ENCODE data around the gene DGLUCY. TPM values are rescaled to one million over a fixed set of nuclear protein-coding genes. Genes with fewer than 3 reads are reported as not detected.
A peak's percentile ranks its signal among the peaks of the same experiment; 100 is the strongest.

DGLUCY gene
- total RNA-seq, 4 donors from 2014 or later, result 47.1 to 145 (median 102) TPM

GRCh38 chr14:91252871-91253794 lies 139.3 kb downstream of the DGLUCY start:
- TF ChIP-seq POLR2A (IDR thresholded peaks at IDR 0.05), result no peak
- TF ChIP-seq CTCF (IDR thresholded peaks at IDR 0.05), result no peak
- Histone ChIP-seq H3K4me3 (peak overlapping the region; percentile 42 to 78 (median 64)), H3K4me1 (peaks cover 5 to 52% (median 26%) of the 10 kb centered on the region in 4 donors), H3K9me3 (no peaks in the 10 kb centered on the region), H3K36me3 (no peaks in the 10 kb centered on the region), H3K27me3 (no peaks in the 10 kb centered on the region), H3K27ac (peak overlapping the region; percentile 54 to 79 (median 69))
- peak in 2 of 3 donors; percentile 72 to 74 for DNase-seq

- DNase-seq, result no peak
- TF ChIP-seq POLR2A (IDR thresholded peaks at IDR 0.05) (no peak), CTCF (IDR thresholded peaks at IDR 0.05) (no peak)
- no peaks in the 10 kb centered on the region for H3K36me3 ChIP-seq
- H3K4me1 ChIP-seq, result peaks cover 5 to 52% (median 26%) of the 10 kb centered on the region in 4 donors
- peak overlapping the region; percentile 54 to 79 (median 69) for H3K27ac ChIP-seq
- no peaks in the 10 kb centered on the region for H3K9me3 ChIP-seq
- H3K4me3 ChIP-seq, result peak overlapping the region; percentile 42 to 78 (median 64)
- H3K27me3 ChIP-seq, result no peaks in the 10 kb centered on the region
Observed at GRCh38 chr14:91253795-91254323, 140.0 kb downstream of the DGLUCY start.

GRCh38 chr14:91254461-91254860 lies 140.6 kb downstream of the DGLUCY start:
- no peaks in the 10 kb centered on the region for H3K27me3 ChIP-seq
- peak in 2 of 3 donors; percentile 41 to 70 for DNase-seq
- peak overlapping the region in 3 of 4 donors; percentile 62 to 79 (median 76) for H3K27ac ChIP-seq
- no peak overlapping the region for H3K4me3 ChIP-seq
- TF ChIP-seq CTCF (IDR thresholded peaks at IDR 0.05) (no peak), POLR2A (IDR thresholded peaks at IDR 0.05) (no peak)
- H3K9me3 ChIP-seq, result no peaks in the 10 kb centered on the region
- H3K4me1 ChIP-seq, result peaks cover 5 to 46% (median 26%) of the 10 kb centered on the region in 4 donors
- H3K36me3 ChIP-seq, result no peaks in the 10 kb centered on the region

- no peak overlapping the region for H3K27ac ChIP-seq
- no peak for DNase-seq
- H3K9me3 ChIP-seq, result no peaks in the 10 kb centered on the region
- no peak overlapping the region for H3K4me3 ChIP-seq
- TF ChIP-seq POLR2A (IDR thresholded peaks at IDR 0.05) (no peak), CTCF (IDR thresholded peaks at IDR 0.05) (no peak)
- H3K4me1 ChIP-seq, result peaks cover 5 to 40% (median 19%) of the 10 kb centered on the region in 4 donors
- H3K36me3 ChIP-seq, result no peaks in the 10 kb centered on the region
- no peaks in the 10 kb centered on the region for H3K27me3 ChIP-seq
Observed at GRCh38 chr14:91255026-91255695, 141.3 kb downstream of the DGLUCY start.

- no peak overlapping the region for H3K27ac ChIP-seq
- no peak for DNase-seq
Observed at GRCh38 chr14:91256661-91257060, 142.8 kb downstream of the DGLUCY start.

More at GRCh38 chr14:91256661-91257060, 142.8 kb downstream of the DGLUCY start:
- no peaks in the 10 kb centered on the region for H3K27me3 ChIP-seq
- H3K36me3 ChIP-seq, result no peaks in the 10 kb centered on the region
- no peak overlapping the region for H3K4me3 ChIP-seq
- TF ChIP-seq CTCF (IDR thresholded peaks at IDR 0.05), result no peak
- no peak for TF ChIP-seq POLR2A (IDR thresholded peaks at IDR 0.05)
- H3K4me1 ChIP-seq, result peaks cover 5 to 30% (median 14%) of the 10 kb centered on the region in 4 donors
- H3K9me3 ChIP-seq, result no peaks in the 10 kb centered on the region

Measured in Peyer's patch (tissue), 4 donors.